VCaP (cell line): ENCODE measurements around the gene PRKCA.

Source experiments
- H3K27ac ChIP-seq: fragments of 450-650 bp; 2 replicates; pipeline ENCODE4 v1.5.1; 2017
- TF ChIP-seq, protein P1 (sequence below): fragments of 450-650 bp; conservative IDR thresholded peaks from 2 replicates; pipeline ENCODE4 v1.5.1; 2017; ENCODE audit warnings: mild to moderate bottlenecking, moderate library complexity

The PRKCA gene

DNA sequence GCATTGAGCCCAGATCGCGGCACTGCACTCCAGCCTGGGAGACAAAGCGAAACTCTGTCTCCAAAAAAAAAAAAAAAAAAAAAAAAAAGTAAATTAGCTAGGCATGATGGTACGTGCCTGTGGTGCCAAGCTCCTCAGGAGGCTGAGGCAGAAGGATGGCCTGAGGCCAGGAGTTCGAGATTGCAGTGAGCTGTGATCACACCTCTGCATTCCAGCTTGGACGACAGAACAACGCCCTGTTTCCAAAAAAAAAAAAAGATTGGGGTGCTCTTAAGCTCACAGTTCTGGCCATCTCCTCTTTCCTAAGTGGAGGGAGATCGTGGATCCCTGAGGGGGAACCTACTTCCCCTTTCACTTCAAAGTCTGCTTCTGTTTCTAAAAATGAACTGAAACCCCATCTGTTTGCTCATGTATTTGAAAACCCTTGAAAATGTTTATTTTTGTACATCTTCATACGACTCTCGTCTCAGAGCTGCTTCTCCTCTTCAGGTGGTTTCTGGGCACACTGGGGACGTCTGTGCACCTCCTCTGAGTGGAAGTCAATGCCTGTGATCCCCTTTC lies 138.8 kb downstream of the PRKCA start:
- H3K27ac ChIP-seq: no peak overlapping the region
- TF ChIP-seq, protein P1, sequence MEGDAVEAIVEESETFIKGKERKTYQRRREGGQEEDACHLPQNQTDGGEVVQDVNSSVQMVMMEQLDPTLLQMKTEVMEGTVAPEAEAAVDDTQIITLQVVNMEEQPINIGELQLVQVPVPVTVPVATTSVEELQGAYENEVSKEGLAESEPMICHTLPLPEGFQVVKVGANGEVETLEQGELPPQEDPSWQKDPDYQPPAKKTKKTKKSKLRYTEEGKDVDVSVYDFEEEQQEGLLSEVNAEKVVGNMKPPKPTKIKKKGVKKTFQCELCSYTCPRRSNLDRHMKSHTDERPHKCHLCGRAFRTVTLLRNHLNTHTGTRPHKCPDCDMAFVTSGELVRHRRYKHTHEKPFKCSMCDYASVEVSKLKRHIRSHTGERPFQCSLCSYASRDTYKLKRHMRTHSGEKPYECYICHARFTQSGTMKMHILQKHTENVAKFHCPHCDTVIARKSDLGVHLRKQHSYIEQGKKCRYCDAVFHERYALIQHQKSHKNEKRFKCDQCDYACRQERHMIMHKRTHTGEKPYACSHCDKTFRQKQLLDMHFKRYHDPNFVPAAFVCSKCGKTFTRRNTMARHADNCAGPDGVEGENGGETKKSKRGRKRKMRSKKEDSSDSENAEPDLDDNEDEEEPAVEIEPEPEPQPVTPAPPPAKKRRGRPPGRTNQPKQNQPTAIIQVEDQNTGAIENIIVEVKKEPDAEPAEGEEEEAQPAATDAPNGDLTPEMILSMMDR: no peak

DNA sequence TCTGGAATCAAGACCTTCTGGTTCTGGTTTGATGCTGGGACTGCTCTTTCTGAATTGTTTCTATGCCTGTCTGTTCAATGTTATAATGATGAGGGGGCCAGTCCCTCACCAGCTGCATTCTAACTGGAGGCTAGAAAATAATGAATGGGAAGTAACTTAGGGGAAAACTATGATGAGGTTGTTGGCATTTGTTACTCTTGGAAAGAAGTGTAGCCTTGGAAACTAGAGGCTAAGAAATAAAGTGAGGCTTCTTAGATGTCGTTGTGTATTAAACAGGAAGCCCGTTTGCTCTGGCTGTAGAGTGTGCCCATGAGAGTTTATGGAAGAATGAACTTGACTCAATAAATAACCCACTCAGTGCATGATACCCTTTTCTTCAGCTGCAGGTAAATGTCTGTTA lies 140.8 kb downstream of the PRKCA start:
- H3K27ac ChIP-seq: no peak overlapping the region
- TF ChIP-seq, protein P1: no peak

DNA sequence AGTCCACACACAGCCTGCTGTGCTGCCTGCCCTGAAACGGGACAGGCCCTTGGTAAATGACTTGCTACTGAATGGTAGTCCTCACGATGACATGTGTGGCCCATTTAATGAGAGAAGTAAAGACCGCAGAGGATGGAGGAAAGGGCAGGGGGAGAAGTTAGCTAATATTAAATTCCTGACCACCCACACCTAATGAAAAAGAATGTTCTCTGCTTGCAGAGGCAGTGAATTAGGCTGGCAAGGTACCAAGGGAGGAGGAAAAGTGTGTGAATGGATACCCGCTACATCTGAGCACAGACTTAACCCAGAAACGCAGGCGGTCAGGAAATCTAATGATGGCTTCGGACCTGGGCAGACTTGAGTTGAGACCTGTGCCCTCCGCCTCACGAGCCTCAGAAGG lies 141.2 kb downstream of the PRKCA start:
- H3K27ac ChIP-seq: no peak overlapping the region

DNA sequence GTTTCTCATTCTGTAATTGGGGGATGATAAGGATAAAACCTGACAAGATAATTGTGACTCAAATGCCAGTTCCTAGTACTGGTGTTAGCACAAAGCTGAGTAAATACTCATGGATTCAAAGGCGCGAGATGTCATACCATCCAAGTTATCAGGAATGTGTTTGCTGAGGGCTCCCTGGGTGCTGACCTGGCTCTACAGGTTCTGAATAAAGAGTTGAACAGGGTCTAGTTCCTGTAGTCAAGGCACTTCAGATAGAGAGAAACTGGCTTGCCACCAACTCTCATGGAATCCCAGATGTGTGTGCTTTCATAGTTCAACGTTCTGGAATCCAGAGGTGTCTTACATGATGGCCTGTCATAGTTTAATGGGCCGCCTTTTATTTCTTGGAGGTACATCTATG lies 141.6 kb downstream of the PRKCA start:
- TF ChIP-seq, protein P1: no peak
- H3K27ac ChIP-seq: no peak overlapping the region

More for the DNA sequence above, 141.2 kb downstream of the PRKCA start:
- TF ChIP-seq, protein P1: no peak

DNA sequence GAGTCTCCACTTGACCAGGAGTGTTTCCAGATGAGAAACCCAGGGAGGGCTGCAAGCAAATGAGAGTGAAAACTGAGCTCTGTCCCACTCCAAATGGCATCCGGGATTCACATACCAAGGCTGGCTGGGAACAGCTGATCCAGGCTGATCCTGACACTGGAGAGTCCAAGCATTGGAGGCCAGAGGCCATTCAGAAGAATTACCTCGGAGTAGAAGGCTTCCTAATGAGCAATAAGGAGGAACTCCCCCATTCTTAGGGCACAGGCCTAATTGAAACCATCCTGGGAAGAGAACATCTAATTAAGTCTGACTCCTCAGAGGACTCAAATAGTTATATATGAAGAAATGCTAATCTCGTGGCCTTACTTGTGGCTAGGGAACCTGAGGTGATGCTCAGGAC lies 142.8 kb downstream of the PRKCA start:
- no peak overlapping the region for H3K27ac ChIP-seq
- TF ChIP-seq, protein P1: no peak

DNA sequence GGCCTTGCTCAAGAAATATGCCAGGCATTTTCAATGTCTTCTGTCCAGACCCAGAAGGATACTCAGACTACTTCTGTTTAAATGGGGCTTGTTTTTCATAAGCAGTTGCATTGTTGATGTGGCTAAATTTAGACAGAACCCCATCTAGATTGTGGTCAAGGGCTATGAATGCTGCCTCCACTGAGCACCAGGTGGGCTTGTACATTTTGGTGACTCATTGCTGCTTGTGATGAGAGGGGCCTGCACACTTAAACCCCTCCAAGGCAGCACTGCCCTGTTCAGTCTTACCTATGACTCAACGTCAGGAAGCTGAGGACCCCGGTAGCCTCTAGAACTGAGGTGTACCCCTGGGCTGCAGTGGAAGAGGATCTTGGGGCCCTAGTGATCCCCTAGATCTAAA lies 144.0 kb downstream of the PRKCA start:
- H3K27ac ChIP-seq: no peak overlapping the region
- TF ChIP-seq, protein P1: no peak

DNA sequence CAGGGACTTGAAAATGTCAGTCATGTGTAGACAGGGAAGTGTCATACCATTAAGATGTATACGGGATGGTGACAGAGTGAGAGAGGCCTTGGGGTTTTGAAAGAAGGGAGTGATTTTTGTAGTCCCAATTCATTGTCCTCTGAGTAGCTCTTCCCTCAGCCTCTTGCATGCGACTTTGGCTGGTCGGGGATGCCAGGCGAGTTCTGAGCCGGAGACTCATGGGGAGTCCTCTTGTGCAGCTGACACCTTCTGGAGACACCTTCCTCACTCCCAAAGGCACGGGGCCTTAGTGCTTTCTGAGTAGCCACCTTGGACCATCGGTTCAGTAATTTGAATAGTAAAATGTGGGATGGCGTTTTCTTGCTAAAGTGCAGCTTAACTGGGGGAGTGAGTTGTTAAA lies 144.7 kb downstream of the PRKCA start:
- TF ChIP-seq, protein P1: no peak
- H3K27ac ChIP-seq: no peak overlapping the region
